K562 (cell line): ENCODE results near the gene IFNG-AS1. TPM values are rescaled to one million over a fixed set of nuclear protein-coding genes. Genes with fewer than 3 reads are reported as not detected.

Experiments
- ATAC-seq: fragments of 200-7000 bp; cut with Tn5 transposase; 3 replicates; pipeline ENCODE4 v1.9.1; 2020; ENCODE audit warnings: moderate library complexity
- BruUV-seq: library from RNA; stranded (reverse); fragments of 400-500 nt; replicated peaks from 2 replicates; lab custom pipeline; 2021; lab: Mats Ljungman, UMichigan
- CTCF ChIA-PET: fragments of 300-600 bp; formaldehyde crosslinking; extraction: SDS; loops from one replicate; lab custom pipeline; 2021; ENCODE audit warnings: low intra/inter-chr PET ratio; lab: Yijun Ruan, JAX
- POLR2A ChIA-PET: fragments of 300-600, 350-650 bp; sonication (Branson Sonifier 250); formaldehyde crosslinking; extraction: SDS; loops from one replicate; lab custom pipeline; 2021; ENCODE audit warnings: antibody characterized with exemption, inconsistent platforms; lab: Yijun Ruan, JAX
- DNase-seq, 4 experiments: peaks; one replicate each; pipeline versions ENCODE4 v3.0.0 to v3.0.0-alpha.2; 2011 to 2018; ENCODE audit warnings: low spot score in 3 of 4, mixed read lengths in 3 of 4; ENCODE audit errors: extremely low read depth in 1 of 4
- FAIRE-seq: peaks from 2 replicates; lab custom pipeline; 2011; peaks lifted over from hg19 to GRCh38; lab: Jason Lieb, UNC
- H2AFZ ChIP-seq: 2 replicates; pipeline ENCODE4 v1.6.0; 2011; ENCODE audit warnings: low read depth, low read length, control low read depth, inconsistent platforms
- H3K27ac ChIP-seq: fragments of 200-600 bp; 3 replicates; pipeline ENCODE4 v1.8.0; 2011; ENCODE audit warnings: low read depth, mild to moderate bottlenecking, control low read depth, inconsistent platforms, low read length, moderate library complexity, mixed read lengths; ENCODE audit errors: extremely low read depth
- H3K27me3 ChIP-seq, 2 experiments: fragments of 300-600 bp in 1 of 2; 2 replicates in 1 of 2; 3 replicates in 1 of 2; pipeline versions ENCODE4 v1.6.0 to v1.8.0; 2011; ENCODE audit warnings: inconsistent platforms in 2 of 2, low read length in 2 of 2, mild to moderate bottlenecking in 1 of 2, mixed read lengths in 1 of 2, moderate library complexity in 1 of 2; ENCODE audit not compliant: control insufficient read depth in 2 of 2, insufficient read depth in 2 of 2
- H3K36me3 ChIP-seq: fragments of 300-600 bp; 3 replicates; pipeline ENCODE4 v1.8.0; 2011; ENCODE audit warnings: mild to moderate bottlenecking, low read length, inconsistent platforms; ENCODE audit not compliant: control insufficient read depth, insufficient read depth
- H3K4me1 ChIP-seq, 2 experiments: fragments of 200-600 bp in 1 of 2; replicated peaks in 1 of 2; 2 replicates in 1 of 2; 3 replicates in 1 of 2; pipeline versions ENCODE4 v1.5.1 to v1.8.0; 2011; ENCODE audit warnings: inconsistent platforms in 2 of 2, low read length in 2 of 2, mild to moderate bottlenecking in 1 of 2, mixed read lengths in 1 of 2, moderate library complexity in 1 of 2; ENCODE audit not compliant: control insufficient read depth in 2 of 2, insufficient read depth in 2 of 2
- H3K4me2 ChIP-seq: 2 replicates; pipeline ENCODE4 v1.6.1; 2011; ENCODE audit warnings: low read length, control low read depth, inconsistent platforms, mixed read lengths; ENCODE audit not compliant: insufficient read depth
- H3K4me3 ChIP-seq: fragments of 200-600 bp; sonication (generic), shearing (Covaris generic); 2 replicates; pipeline ENCODE4 v1.5.1; 2016; ENCODE audit warnings: control low read depth, inconsistent platforms
- H3K79me2 ChIP-seq: fragments of 200-600 bp; 3 replicates; pipeline ENCODE4 v1.8.0; 2011; ENCODE audit warnings: low read length, inconsistent platforms; ENCODE audit not compliant: control insufficient read depth, insufficient read depth
- H3K9ac ChIP-seq, 2 experiments: 2 replicates each; pipeline versions ENCODE4 v1.6.0 to v1.6.1; 2011; ENCODE audit warnings: low read depth in 2 of 2, low read length in 2 of 2, control low read depth in 1 of 2, inconsistent platforms in 1 of 2, mild to moderate bottlenecking in 1 of 2, mixed read lengths in 1 of 2; ENCODE audit not compliant: insufficient read depth in 1 of 2
- H3K9me1 ChIP-seq: one replicate; pipeline ENCODE4 v1.6.0; 2011; ENCODE audit warnings: inconsistent platforms, mild to moderate bottlenecking, low read length, moderate library complexity; ENCODE audit not compliant: control insufficient read depth, insufficient read depth
- H3K9me3 ChIP-seq: replicated peaks from 2 replicates; pipeline ENCODE4 v1.5.1; 2011; ENCODE audit warnings: low read depth, low read length, inconsistent platforms; ENCODE audit not compliant: control insufficient read depth, insufficient read depth
- H4K20me1 ChIP-seq: replicated peaks from 2 replicates; pipeline ENCODE4 v1.6.1; 2011; ENCODE audit warnings: low read length, inconsistent platforms, mixed read lengths; ENCODE audit not compliant: control insufficient read depth, insufficient read depth
- BMI1 ChIP-seq: fragments of 150-350 bp; IDR thresholded peaks from 2 replicates; pipeline ENCODE4 v1.6.1; 2014; ENCODE audit warnings: low read length
- EHMT2 ChIP-seq: fragments of 450-650 bp; IDR thresholded peaks from 2 replicates; pipeline ENCODE4 v1.6.1; 2018; ENCODE audit warnings: antibody characterized with exemption
- KLF13 ChIP-seq: fragments of 450-650 bp; IDR thresholded peaks from 2 replicates; pipeline ENCODE4 v1.6.1; 2016; ENCODE audit warnings: missing genetic modification characterization, low read depth, mild to moderate bottlenecking, missing compliant biosample characterization, moderate library complexity, borderline replicate concordance
- LCOR ChIP-seq: sonication (generic); formaldehyde crosslinking; IDR thresholded peaks from 2 replicates; pipeline ENCODE4 v1.8.0; 2022; ENCODE audit warnings: mild to moderate bottlenecking, missing genetic modification reagents
- NCOA2 ChIP-seq, 2 experiments: fragments of 450-650 bp; IDR thresholded peaks; 2 replicates each; pipeline ENCODE4 v1.6.1; 2018; ENCODE audit warnings: mild to moderate bottlenecking in 2 of 2, moderate library complexity in 1 of 2; ENCODE audit not compliant: partially characterized antibody in 2 of 2
- NONO ChIP-seq, 2 experiments: fragments of 200-400 bp in 1 of 2; fragments of 450-650 bp in 1 of 2; formaldehyde crosslinking in 1 of 2; IDR thresholded peaks; 2 replicates each; pipeline ENCODE4 v1.6.1; 2017; ENCODE audit warnings: low read depth in 2 of 2, mild to moderate bottlenecking in 2 of 2, moderate library complexity in 2 of 2, low read length in 1 of 2
- SMARCE1 ChIP-seq: fragments of 450-650 bp; IDR thresholded peaks from 2 replicates; pipeline ENCODE4 v1.7.1; 2016; ENCODE audit warnings: mild to moderate bottlenecking
- ZBTB2 ChIP-seq: fragments of 450-650 bp; IDR thresholded peaks from 2 replicates; pipeline ENCODE4 v1.6.1; 2016; ENCODE audit warnings: antibody characterized with exemption
- ZNF584 ChIP-seq: fragments of 200-800 bp; sonication (Bioruptor generic); IDR thresholded peaks from 2 replicates; pipeline ENCODE4 v1.6.1; 2016; ENCODE audit warnings: low read depth, mild to moderate bottlenecking, missing genetic modification characterization, missing compliant biosample characterization
- WGBS: fragments of 100-300 bp; shearing (Covaris generic); methylation state at CpG from one replicate; pipeline ENCODE4 v1.1.6; 2016; ENCODE audit warnings: low coverage, mixed read lengths; ENCODE audit not compliant: insufficient coverage; ENCODE audit errors: missing lambda C conversion rate; 5-methylcytosine and 5-hydroxymethylcytosine counted together
- in situ Hi-C: fragments of 300-500 bp; cut with MboI; formaldehyde crosslinking; loops from 4 replicates; pipeline ENCODE4 v1.15.0; 2018; ENCODE audit warnings: inconsistent platforms, mixed read lengths
- intact Hi-C: fragments of 100-400 bp; cut with micrococcal nuclease; formaldehyde crosslinking; loops from 2 replicates; pipeline ENCODE4 v1.14.2; 2022
- polyA plus RNA-seq, 8 experiments: library from polyadenylated mRNA; depleted of rRNA in 4 of 8; stranded (reverse) in 5 of 8; unstranded in 3 of 8; fragments of >200 nt; fragmentation: Nextera tagmentation in 2 of 8; fragmentation: Illumina TruSeq in 1 of 8; extraction: Ambion mirVana in 2 of 8; extraction: Trizol in 1 of 8; gene quantifications; 2 replicates each; pipeline versions ENCODE4 v1.2.1 to v1.2.3, GENCODE V29; 2011 to 2014; ENCODE audit warnings: inconsistent platforms in 1 of 8, missing spikeins in 1 of 8
- total RNA-seq, 7 experiments: library from RNA; depleted of rRNA in 6 of 7; stranded (reverse); fragments of >200 nt in 6 of 7; fragmentation: Illumina TruSeq in 2 of 7; extraction: Trizol in 2 of 7; gene quantifications; 2 replicates each; pipeline versions ENCODE4 v1.2.1 to v1.2.3, GENCODE V29; 2011 to 2021; ENCODE audit warnings: low replicate concordance in 1 of 7
- TF ChIP-seq, protein P1 (sequence below): sonication (generic); formaldehyde crosslinking; IDR thresholded peaks from 2 replicates; pipeline ENCODE4 v1.8.1; 2023; ENCODE audit warnings: missing genetic modification reagents, mild to moderate bottlenecking, borderline replicate concordance

The IFNG-AS1 gene
- total and polyA plus RNA-seq, 9 of the 15 experiments (the other 6 are each of a cell fraction or from before 2014, with no cell fraction given): not detected

GRCh38 chr12:68038650-68039049 is 49.4 kb downstream of the IFNG-AS1 start:
- Histone ChIP-seq H3K79me2 (no peaks in the 10 kb centered on the region), H3K4me1 (peaks cover 4 to 14% of the 10 kb centered on the region in 2 experiments; a peak in 4 of 5 replicates), H3K9ac (no peak overlapping the region; a peak in 1 of 4 replicates), H3K36me3 (no peaks in the 10 kb centered on the region), H4K20me1 (no peaks in the 10 kb centered on the region), H2AFZ (peak overlapping the region; percentile 83), H3K4me2 (peak overlapping the region; percentile 50; the same call in 1 of the 2 replicates), H3K27ac (no peak overlapping the region), H3K4me3 (no peak overlapping the region), H3K9me1 (no peaks in the 10 kb centered on the region), H3K9me3 (no peaks in the 10 kb centered on the region), H3K27me3 (no peaks in the 10 kb centered on the region; a peak in 1 of 5 replicates)
- DNase-seq (peak; percentile 59 to 69 (median 66)), FAIRE-seq (peak; percentile 82), ATAC-seq (peak; percentile 73)
- in situ Hi-C loops (no loop called here), intact Hi-C loops (no loop called here)
- ChIA-PET CTCF (interaction anchor here (0.7 kb wide), 1 partner anchor 85 kb away, joined by 3 read pairs; no protein-coding TSS in a partner anchor), POLR2A (interaction anchor here (1.3 kb wide), 1 partner anchor 745 kb away, joined by 5 read pairs; no protein-coding TSS in a partner anchor)
- BruUV-seq: no TSS peak
- 0% methylated on average over 3 of the region's 3 CpGs for WGBS
- no peak for TF ChIP-seq BMI1
- TF ChIP-seq, protein P1, sequence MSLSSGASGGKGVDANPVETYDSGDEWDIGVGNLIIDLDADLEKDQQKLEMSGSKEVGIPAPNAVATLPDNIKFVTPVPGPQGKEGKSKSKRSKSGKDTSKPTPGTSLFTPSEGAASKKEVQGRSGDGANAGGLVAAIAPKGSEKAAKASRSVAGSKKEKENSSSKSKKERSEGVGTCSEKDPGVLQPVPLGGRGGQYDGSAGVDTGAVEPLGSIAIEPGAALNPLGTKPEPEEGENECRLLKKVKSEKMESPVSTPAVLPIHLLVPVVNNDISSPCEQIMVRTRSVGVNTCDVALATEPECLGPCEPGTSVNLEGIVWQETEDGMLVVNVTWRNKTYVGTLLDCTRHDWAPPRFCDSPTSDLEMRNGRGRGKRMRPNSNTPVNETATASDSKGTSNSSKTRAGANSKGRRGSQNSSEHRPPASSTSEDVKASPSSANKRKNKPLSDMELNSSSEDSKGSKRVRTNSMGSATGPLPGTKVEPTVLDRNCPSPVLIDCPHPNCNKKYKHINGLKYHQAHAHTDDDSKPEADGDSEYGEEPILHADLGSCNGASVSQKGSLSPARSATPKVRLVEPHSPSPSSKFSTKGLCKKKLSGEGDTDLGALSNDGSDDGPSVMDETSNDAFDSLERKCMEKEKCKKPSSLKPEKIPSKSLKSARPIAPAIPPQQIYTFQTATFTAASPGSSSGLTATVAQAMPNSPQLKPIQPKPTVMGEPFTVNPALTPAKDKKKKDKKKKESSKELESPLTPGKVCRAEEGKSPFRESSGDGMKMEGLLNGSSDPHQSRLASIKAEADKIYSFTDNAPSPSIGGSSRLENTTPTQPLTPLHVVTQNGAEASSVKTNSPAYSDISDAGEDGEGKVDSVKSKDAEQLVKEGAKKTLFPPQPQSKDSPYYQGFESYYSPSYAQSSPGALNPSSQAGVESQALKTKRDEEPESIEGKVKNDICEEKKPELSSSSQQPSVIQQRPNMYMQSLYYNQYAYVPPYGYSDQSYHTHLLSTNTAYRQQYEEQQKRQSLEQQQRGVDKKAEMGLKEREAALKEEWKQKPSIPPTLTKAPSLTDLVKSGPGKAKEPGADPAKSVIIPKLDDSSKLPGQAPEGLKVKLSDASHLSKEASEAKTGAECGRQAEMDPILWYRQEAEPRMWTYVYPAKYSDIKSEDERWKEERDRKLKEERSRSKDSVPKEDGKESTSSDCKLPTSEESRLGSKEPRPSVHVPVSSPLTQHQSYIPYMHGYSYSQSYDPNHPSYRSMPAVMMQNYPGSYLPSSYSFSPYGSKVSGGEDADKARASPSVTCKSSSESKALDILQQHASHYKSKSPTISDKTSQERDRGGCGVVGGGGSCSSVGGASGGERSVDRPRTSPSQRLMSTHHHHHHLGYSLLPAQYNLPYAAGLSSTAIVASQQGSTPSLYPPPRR (CRISPR knock-in tag): no peak
- TF ChIP-seq SMARCE1: no peak
- no peak for TF ChIP-seq ZBTB2
- TF ChIP-seq ZNF584 (CRISPR knock-in tag): no peak
- TF ChIP-seq EHMT2: no peak
- TF ChIP-seq KLF13 (tag): no peak
- TF ChIP-seq NONO (IDR thresholded peaks at IDR 0.05; ENCODE audit: low read depth in 2 of 2, low read length in 1 of 2): no peak
- TF ChIP-seq LCOR (CRISPR knock-in tag): no peak
- TF ChIP-seq NCOA2 (IDR thresholded peaks at IDR 0.05; ENCODE audit: partially characterized antibody in 2 of 2): no peak
